GM11168 (cell line): ENCODE results near the gene KIT.

Experiments used
- in situ Hi-C: fragments of 300-500 bp; cut with MboI; formaldehyde crosslinking; loops from one replicate; pipeline ENCODE4 v1.12.0; 2022; ENCODE audit warnings: low sequenced_read_pairs; ENCODE audit not compliant: unreplicated experiment

The KIT gene

DNA sequence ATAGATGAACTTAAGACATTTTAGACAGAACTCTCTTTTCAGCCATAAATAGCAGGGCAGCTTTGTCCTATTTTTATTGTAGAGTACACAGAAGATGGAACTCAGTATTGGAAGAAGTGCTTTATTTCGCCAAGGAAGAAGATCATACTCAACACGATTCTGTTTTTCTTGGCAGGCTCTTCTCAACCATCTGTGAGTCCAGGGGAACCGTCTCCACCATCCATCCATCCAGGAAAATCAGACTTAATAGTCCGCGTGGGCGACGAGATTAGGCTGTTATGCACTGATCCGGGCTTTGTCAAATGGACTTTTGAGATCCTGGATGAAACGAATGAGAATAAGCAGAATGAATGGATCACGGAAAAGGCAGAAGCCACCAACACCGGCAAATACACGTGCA is 37.6 kb downstream of the KIT start:
- in situ Hi-C loops = no loop called here

DNA sequence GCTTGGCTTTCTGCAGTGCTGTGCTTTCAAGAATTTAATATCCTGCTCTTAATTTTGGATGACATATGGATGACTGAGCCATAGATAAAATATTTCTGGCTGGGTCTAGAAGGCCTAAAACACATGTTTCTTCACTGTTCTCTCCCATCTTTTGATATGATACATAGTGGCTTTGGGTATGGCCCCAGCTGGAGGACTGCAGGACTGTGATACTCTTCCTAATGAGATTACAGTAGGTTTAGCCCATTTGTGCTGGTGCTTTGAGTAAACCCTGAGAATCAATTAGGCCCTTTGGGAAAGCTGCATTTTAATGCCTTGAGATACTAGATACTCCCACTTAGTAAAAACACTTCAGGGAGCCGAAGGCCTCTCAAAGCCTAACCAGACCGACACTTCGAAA is 38.0 kb downstream of the KIT start:
- in situ Hi-C loops = no loop called here

DNA sequence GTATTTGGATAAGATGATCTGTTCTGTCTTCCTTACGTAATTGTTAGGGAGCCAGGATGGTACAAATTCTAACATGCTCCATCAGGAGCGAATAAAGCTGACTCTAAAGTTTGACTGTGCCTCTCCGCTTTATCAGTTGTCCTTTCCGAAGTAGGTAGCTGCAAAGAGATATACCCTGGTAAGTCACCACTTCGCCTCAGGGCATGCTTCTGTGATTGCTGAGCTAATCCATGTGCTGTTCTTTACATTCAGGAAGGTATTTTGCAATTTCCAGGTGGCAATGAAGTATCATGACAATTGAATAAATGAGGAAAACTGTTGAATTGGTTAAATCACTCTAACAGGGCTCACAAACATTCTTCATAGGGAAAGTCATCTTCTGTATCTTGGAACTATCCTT is 38.9 kb downstream of the KIT start:
- in situ Hi-C loops = no loop called here

DNA sequence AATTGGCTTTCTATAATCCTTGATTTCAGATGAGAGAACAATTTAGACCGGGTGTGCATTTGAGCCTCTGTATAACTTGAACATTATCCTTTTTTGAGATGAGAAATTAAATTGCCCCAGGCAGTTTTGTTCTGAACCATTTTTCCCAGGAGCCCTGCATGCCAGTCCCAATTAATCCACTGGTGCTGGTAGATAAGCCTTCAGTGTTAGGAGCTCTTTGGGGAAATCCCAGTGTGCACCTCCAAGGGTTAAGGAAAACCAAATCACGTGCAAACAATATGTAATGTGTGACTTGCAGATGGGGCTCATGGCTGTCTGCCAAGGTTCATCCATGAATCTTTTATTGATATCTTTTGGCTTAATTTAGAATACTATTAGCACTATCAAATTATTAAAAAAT is 43.2 kb downstream of the KIT start:
- in situ Hi-C loops = no loop called here

DNA sequence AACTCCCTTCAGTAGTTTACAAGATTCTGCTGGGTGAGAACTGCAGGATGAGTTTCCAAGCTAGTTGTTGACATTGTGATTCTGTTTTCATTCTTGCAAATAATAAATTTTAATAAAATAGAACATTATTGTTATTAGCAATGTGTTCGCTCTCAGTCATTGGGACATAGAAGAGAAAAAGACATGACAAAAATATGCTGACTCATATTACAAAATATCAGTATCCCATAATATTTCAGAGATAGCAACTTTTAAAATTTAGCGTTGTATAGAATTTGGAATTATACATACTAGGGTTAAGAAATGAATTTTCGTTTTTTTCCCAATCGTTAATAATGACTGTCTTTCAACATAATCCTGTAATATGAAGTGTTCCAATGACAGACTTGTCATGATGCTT is 45.4 kb downstream of the KIT start:
- in situ Hi-C loops = no loop called here

DNA sequence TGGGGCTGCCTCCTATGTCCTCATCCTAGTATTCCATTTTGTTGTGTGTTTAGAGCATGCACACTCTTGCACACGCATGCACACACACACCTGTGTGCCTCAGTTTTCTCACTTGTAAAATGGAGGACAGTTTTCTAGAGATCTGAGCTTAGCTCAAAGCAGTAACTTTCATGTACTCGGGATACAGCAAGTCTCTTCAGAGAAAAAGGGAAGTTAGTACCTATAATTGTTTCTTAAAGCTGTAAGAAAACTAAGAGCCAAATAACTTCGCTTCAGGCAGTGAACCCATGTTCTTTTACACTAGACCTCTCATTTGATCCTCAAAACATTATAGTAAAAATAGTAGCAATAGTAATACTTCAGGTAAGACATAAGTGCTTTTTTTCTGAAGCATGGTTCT is 49.6 kb downstream of the KIT start:
- in situ Hi-C loops = no loop called here

DNA sequence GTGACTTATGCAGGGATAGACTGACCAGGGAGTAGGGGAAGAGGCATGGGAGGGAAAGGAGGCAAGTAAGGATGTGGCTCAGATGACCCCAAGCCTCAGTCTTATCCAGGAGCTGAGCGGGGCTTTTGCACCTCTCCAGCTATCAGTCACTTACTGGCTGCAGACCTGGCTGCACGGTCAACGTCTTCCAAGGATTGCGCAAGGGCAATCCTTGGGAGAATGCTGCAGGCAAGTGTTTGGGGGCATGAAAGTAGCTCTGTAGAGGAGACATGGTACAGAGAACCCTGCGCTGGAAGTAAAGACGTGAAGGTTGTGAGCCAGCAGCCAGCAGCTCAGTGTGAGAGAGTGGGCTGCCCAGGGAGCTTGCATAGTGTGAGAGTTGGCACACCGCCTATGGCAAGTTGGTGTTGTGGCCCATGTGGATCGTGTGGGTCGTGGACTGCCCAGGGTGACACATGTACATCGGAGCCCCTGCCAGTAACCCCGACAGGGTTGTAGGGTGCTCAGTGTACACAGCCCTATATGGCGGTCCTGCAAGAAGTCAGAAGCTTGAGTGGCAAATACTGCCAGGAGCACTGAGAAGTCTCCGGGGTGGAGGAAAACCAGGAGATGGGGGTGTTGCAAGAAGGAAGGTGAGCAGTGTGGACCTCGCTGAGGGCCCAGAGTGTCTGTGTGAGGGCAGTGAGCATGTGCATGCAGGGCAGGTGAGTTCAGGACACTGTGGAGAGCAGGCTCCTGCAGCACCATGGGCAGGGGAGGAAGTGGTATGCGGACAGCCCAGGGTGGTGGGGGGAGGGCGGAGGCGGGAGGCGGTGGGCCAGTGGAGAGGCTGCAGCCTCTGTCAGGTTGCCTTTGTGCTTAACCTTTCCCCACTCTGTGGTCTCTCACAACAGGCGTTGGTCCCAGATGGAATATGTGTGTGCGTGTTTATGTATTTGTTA is 50.9 kb downstream of the KIT start:
- in situ Hi-C loops = no loop called here

DNA sequence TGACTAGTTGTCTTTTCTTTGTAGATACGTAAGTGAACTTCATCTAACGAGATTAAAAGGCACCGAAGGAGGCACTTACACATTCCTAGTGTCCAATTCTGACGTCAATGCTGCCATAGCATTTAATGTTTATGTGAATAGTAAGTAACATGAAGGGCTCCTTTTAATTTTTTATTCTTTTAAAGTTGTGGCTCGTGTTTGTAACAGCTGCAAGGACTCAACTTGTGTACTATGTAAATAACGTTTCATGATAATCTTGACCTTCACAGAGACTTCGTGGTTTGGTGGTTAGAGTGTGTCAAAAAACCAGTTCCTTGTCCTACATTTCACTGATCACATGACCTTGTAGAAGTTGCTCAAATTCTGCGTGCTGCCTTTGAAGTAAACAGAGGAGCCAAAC is 51.6 kb downstream of the KIT start:
- in situ Hi-C loops = no loop called here

DNA sequence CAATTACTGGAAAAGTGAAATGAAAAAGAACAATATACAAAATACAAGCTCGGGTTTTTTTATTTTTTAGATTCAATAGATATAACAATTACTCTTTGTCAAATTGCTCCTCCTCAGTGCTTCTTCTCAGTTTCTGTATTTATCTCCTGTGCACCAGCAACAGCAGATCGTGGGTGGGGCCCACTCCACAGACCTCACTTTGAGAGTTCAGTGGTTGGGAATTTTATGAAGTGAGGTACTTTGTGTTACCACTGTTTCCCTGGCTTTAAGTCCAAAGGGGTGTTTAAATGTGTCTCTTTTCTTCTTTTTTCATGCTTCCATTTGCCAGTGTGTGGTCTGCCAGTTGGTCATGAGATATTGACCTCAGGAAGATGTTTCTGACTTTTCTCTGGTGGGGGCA is 54.4 kb downstream of the KIT start:
- in situ Hi-C loops = no loop called here

DNA sequence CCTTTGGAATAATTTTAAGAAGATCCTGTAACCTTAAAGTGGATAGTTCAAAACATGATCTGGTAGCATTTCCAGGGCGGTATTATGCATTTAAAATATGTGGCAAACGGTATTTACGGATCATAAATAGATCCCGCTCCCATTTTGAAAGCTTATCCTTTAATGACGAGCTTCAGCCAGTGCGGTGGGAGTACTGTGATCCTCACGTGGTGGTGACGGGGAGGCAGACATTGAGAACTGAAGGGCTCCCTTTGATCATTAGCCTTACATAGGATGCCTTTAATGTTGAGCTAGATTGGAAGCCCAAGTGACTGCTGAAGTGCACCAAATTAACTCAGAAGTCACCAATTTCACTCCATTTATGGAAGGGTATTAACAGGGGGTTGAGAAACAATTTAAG is 56.9 kb downstream of the KIT start:
- in situ Hi-C loops = no loop called here

DNA sequence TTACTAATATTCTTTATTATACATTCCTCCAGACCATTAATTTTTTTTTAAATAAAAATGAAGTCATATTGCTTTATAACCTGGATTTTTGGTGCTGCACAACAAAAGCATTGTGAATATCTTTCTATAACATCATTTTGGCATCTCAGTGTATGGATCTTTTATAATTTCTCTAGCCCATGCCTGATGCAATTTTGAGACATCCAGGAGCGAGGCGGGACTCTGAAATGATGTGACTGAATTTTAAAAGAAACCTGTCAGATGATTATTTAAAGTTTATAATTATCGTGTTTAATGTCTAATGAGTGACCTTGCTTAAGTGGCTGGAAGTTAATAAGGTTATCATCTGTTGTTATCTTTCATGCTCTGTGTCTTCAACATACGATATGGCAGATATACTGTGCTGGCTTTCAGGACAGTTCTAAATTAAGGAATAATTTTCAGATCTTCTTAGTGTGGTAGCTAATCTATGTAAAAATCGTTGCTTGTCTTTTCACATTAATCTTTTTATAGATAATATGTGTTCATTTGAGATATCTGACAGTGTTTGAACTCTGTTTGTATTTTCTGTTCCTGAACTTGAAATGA is 58.8 kb downstream of the KIT start:
- in situ Hi-C loops = no loop called here

DNA sequence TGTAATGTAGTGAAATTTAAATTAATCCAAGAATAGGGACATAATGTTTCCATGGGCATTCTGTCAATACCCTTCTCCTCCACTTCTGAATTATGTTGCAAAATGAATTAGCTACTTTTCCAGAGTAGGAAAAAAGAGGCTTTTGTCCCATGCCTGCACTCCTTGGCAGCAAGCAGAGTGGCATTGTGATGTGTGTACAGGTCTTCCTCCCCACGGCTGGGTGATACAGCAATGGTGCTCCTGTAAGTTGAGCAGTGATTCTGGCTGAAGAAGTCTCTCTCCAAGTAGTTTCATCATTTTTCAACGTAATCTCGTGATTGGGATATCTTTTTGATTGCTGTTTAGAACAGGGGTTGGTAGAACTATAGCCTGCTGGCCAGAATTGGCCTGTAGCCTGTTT is 59.9 kb downstream of the KIT start:
- in situ Hi-C loops = no loop called here

DNA sequence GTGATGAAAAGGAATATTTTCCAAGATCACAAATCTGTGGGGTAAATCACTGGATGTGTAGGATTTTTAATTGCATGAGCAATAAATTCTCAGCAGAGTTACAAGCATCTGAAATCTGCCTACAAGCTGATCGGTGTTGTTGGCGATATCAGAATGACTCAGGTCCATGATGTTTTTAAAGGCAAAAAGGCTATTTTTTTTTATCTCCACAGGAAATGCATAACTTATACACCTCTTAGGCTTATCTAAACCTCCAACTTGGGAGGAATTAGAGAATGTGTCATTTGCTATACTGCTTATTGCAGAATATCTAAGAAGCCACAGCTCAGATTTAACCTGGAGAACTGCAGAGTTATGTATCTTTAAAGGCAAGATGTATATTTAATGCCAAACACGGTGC is 61.6 kb downstream of the KIT start:
- in situ Hi-C loops = no loop called here

DNA sequence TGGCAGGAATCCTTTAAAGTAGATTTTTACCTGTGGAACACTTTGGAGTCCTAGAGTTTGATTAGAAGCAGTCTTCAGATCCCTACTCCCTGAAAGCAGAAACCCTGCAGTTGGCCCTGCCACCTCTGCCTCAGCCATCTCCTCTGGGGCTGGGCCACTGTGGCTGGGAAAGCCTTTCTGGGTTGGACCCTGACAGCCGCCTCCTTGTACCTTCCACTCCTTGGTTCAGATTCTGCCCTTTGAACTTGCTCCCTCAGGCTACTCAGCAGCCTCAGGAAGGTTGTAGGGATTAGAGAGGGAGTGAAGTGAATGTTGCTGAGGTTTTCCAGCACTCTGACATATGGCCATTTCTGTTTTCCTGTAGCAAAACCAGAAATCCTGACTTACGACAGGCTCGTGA is 65.5 kb downstream of the KIT start:
- in situ Hi-C loops = no loop called here

DNA sequence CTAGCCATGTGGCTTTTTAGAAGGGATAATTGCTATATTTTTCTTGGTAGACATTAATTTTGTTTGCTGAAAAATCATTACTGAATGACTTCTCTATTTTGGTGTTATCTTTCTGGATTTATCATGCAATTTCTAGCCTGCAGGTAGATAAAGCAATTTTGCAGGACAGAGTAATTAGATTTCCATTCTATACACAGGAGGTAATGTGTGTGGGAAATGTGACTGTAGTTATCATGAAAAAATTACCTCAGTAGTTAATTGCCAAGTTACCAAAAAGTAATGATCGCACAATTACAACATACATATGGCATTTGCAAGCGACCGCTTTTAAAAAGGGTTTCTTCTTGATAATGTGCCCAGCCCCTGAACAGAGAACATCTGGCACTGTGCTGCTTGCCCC is 66.1 kb downstream of the KIT start:
- in situ Hi-C loops = no loop called here

DNA sequence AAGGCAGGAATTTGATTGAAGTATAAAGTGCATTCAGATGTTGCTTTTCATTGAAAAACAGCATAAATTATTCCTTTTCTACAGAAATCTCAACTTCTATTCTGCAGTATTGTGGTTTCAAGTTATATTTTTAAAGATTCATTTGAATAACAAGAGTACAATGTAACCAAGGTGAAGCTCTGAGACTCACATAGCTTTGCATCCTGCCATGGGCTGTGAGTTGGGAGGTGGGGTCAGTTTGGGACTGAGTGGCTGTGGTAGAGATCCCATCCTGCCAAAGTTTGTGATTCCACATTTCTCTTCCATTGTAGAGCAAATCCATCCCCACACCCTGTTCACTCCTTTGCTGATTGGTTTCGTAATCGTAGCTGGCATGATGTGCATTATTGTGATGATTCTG is 69.2 kb downstream of the KIT start:
- in situ Hi-C loops = no loop called here

DNA sequence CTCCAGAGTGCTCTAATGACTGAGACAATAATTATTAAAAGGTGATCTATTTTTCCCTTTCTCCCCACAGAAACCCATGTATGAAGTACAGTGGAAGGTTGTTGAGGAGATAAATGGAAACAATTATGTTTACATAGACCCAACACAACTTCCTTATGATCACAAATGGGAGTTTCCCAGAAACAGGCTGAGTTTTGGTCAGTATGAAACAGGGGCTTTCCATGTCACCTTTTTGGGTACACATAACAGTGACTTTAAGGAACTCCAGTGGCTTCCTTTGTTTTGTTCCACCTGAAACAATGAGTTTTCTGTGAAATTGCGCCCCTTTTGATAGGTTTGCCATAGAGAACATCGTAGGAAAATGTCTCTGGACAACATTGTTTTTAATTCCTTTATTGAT is 69.6 kb downstream of the KIT start:
- in situ Hi-C loops = no loop called here

DNA sequence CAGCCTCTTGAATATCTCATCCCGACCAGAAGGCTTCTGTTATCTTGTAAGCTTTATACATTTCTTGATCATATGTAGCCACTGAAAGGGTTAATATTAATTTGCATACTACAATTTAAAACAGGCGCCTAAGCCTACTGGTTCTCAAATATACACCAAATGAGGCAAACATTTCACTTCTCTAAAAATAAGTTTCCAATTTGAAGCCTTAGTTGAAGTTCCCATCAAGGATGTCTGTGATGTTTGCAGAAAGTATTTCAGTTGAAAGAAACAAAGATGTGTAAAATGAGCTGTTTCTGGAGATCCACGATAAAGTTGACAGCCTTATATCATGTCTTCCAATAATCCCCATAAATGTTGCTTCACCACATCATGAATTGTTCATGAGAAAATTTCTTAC is 70.6 kb downstream of the KIT start:
- in situ Hi-C loops = no loop called here

DNA sequence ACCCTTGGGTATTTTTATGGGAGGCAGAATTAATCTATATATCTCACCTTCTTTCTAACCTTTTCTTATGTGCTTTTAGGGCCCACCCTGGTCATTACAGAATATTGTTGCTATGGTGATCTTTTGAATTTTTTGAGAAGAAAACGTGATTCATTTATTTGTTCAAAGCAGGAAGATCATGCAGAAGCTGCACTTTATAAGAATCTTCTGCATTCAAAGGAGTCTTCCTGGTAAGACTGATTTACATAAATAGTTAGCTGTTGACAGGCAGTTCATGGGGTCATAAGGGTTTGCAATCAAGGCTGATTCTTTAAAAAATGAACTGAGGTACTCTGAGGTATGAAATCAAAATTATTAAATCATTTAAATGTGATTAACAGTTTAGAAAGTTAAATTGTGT is 71.5 kb downstream of the KIT start:
- in situ Hi-C loops = no loop called here

DNA sequence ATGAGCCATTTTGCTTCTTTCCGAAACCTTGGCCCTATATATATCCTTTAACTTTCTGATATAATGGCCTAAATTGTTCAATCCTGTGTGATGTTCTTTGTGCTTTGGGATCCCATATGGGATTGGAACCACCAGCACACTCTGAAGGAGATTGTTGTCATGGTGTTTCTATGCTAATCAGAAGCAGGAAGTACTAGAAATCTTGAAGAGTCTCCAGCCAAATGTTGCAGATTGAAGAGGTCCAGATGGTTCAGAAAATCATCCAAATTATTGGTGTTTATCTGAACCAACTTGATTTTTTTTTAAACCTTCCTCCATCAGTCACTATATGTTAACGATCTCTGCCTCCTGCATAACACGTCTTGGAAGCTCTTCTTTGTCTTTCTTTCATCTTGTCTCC is 72.8 kb downstream of the KIT start:
- in situ Hi-C loops = no loop called here

DNA sequence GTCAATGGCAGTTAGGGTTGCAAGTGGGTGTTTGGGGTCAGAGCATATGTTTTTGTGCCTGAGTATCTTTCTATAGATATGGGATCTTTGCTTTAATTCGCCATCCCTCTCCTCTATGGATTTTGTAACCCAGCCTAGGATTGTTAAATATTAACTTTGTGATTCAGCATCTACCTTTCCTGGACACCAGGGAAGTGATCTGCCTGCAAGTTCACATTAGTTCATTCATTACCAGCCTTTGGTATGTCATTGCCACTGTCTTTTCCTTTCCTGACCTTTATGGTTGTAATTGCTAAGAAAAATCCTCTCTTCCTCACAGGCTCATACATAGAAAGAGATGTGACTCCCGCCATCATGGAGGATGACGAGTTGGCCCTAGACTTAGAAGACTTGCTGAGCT is 73.8 kb downstream of the KIT start:
- in situ Hi-C loops = no loop called here

DNA sequence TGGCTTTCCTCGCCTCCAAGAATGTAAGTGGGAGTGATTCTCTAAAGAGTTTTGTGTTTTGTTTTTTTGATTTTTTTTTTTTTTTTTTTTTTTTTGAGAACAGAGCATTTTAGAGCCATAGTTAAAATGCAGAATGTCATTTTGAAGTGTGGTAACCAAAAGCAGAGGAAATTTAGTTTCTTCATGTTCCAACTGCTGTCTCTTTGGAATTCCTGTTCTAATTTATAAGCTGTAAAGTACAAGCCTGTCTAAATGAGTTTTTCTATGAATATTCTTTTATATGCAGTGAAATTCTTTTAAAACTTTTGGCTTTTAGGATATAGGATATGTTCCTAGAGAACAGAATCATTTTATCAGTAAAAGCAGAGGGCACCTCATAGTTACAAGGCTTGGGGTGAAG is 74.2 kb downstream of the KIT start:
- in situ Hi-C loops = no loop called here
